OCI-LY7 (cell line): ENCODE results near the gene ZNF804A. TPM values are rescaled to one million over a fixed set of nuclear protein-coding genes. Genes with fewer than 3 reads are reported as not detected.

Experiments
- BruUV-seq: library from RNA; stranded (reverse); fragments of 400-500 nt; replicated peaks from 2 replicates; lab custom pipeline; 2021; lab: Mats Ljungman, UMichigan
- CTCF ChIA-PET: fragments of 300-600 bp; sonication (Branson Sonifier 250); formaldehyde crosslinking; loops from one replicate; lab custom pipeline; 2022; ENCODE audit warnings: antibody characterized with exemption; ENCODE audit not compliant: unreplicated experiment; lab: Charles Lee
- POLR2A ChIA-PET: fragments of 300-600 bp; sonication (Branson Sonifier 250); formaldehyde crosslinking; loops from one replicate; lab custom pipeline; 2022; ENCODE audit warnings: antibody characterized with exemption; lab: Charles Lee
- DNase-seq: peaks from one replicate; pipeline ENCODE4 v3.0.0-alpha.2; 2015; ENCODE audit warnings: low spot score
- H2AFZ ChIP-seq: fragments of 200-600 bp; sonication (generic), shearing (Covaris generic); 2 replicates; pipeline ENCODE4 v1.6.1; 2014; ENCODE audit warnings: mild to moderate bottlenecking, antibody characterized with exemption, low read length, moderate library complexity
- H3K27ac ChIP-seq: fragments of 200-600 bp; sonication (generic); 2 replicates; pipeline ENCODE4 v1.5.1; 2014; ENCODE audit warnings: mixed run types, low read depth, mild to moderate bottlenecking, moderate library complexity, low read length, inconsistent platforms; ENCODE audit not compliant: poor library complexity, severe bottlenecking
- H3K36me3 ChIP-seq: fragments of 200-600 bp; sonication (generic); 2 replicates; pipeline ENCODE4 v1.6.1; 2014; ENCODE audit warnings: mild to moderate bottlenecking, antibody characterized with exemption, low read length, moderate library complexity, mixed read lengths; ENCODE audit not compliant: insufficient read depth
- H3K4me1 ChIP-seq: fragments of 200-600 bp; sonication (generic); 2 replicates; pipeline ENCODE4 v1.5.1; 2014; ENCODE audit warnings: mild to moderate bottlenecking, low read length; ENCODE audit not compliant: insufficient read depth, poor library complexity, severe bottlenecking
- H3K4me2 ChIP-seq: fragments of 200-600 bp; sonication (generic); 2 replicates; pipeline ENCODE4 v1.6.1; 2014; ENCODE audit warnings: mild to moderate bottlenecking, low read length
- H3K4me3 ChIP-seq: fragments of 200-600 bp; sonication (generic); 2 replicates; pipeline ENCODE4 v1.5.1; 2014; ENCODE audit warnings: mild to moderate bottlenecking, low read depth, low read length; ENCODE audit not compliant: poor library complexity, severe bottlenecking
- H3K79me2 ChIP-seq: fragments of 200-600 bp; sonication (generic); 2 replicates; pipeline ENCODE4 v1.6.1; 2016; ENCODE audit warnings: low read depth, mild to moderate bottlenecking, low read length, moderate library complexity, mixed read lengths; ENCODE audit not compliant: insufficient read depth
- H3K9me2 ChIP-seq: fragments of 200-600 bp; sonication (generic); 2 replicates; pipeline ENCODE4 v1.6.1; 2016; ENCODE audit warnings: mild to moderate bottlenecking, low read length, mixed read lengths; ENCODE audit not compliant: insufficient read depth
- H3K9me3 ChIP-seq: fragments of 200-600 bp; sonication (generic); 2 replicates; pipeline ENCODE4 v1.6.1; 2014; ENCODE audit warnings: mild to moderate bottlenecking, mixed run types, low read length, mixed read lengths
- H4K20me1 ChIP-seq: fragments of 200-600 bp; sonication (generic); 2 replicates; pipeline ENCODE4 v1.6.1; 2014; ENCODE audit warnings: mild to moderate bottlenecking, antibody characterized with exemption, low read length, moderate library complexity, mixed read lengths; ENCODE audit not compliant: insufficient read depth
- EZH2phosphoT487 ChIP-seq: fragments of 200-600 bp; sonication (generic); IDR thresholded peaks from 2 replicates; pipeline ENCODE4 v1.6.1; 2018; ENCODE audit warnings: low read depth, borderline replicate concordance, mild to moderate bottlenecking, mixed run types, antibody characterized with exemption, low read length, moderate library complexity, mixed read lengths
- intact Hi-C: fragments of 100-400 bp; cut with micrococcal nuclease; formaldehyde crosslinking; loops from one replicate; pipeline ENCODE4 v1.10.0; 2022; ENCODE audit not compliant: unreplicated experiment
- total RNA-seq, 2 experiments: library from RNA; depleted of rRNA in 1 of 2; stranded (reverse); fragments of >200 nt in 1 of 2; shearing (Covaris generic) in 1 of 2; gene quantifications; 2 replicates each; pipeline ENCODE4 v1.2.3, GENCODE V29; 2014 to 2022
- TF ChIP-seq, protein P1 (sequence below): fragments of 200-600 bp; sonication (generic); conservative IDR thresholded peaks from 2 replicates; pipeline ENCODE4 v1.5.1; 2014; ENCODE audit warnings: mild to moderate bottlenecking, antibody characterized with exemption, low read length, moderate library complexity, mixed read lengths

ZNF804A gene
- total RNA-seq, 2 experiments from 2014 or later, result 14.4 to 19.9 TPM

- H3K27ac ChIP-seq, result no peak overlapping the region
- no peak overlapping the region for H2AFZ ChIP-seq
- H3K4me3 ChIP-seq, result no peak overlapping the region
- H3K79me2 ChIP-seq, result peaks cover 55% of the 10 kb centered on the region; the same call in 1 of the 2 replicates
- POLR2A ChIA-PET, result interaction anchor here (0.6 to 1.5 kb wide), 3 partner anchors 8 to 66 kb away, joined by 4 to 5 read pairs (median 4); no protein-coding TSS in a partner anchor
- TF ChIP-seq, protein P1, sequence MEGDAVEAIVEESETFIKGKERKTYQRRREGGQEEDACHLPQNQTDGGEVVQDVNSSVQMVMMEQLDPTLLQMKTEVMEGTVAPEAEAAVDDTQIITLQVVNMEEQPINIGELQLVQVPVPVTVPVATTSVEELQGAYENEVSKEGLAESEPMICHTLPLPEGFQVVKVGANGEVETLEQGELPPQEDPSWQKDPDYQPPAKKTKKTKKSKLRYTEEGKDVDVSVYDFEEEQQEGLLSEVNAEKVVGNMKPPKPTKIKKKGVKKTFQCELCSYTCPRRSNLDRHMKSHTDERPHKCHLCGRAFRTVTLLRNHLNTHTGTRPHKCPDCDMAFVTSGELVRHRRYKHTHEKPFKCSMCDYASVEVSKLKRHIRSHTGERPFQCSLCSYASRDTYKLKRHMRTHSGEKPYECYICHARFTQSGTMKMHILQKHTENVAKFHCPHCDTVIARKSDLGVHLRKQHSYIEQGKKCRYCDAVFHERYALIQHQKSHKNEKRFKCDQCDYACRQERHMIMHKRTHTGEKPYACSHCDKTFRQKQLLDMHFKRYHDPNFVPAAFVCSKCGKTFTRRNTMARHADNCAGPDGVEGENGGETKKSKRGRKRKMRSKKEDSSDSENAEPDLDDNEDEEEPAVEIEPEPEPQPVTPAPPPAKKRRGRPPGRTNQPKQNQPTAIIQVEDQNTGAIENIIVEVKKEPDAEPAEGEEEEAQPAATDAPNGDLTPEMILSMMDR, result no peak
- no peak for TF ChIP-seq EZH2phosphoT487
- peaks cover 49% of the 10 kb centered on the region for H3K36me3 ChIP-seq
- H3K9me2 ChIP-seq, result no peaks in the 10 kb centered on the region
- no peaks in the 10 kb centered on the region for H3K4me1 ChIP-seq
- intact Hi-C loops, result no loop called here
- CTCF ChIA-PET, result no interaction called here
- DNase-seq, result no peak
- H3K4me2 ChIP-seq, result no peak overlapping the region
- peaks cover 26% of the 10 kb centered on the region for H3K9me3 ChIP-seq
- no peaks in the 10 kb centered on the region for H4K20me1 ChIP-seq
- no TSS peak for BruUV-seq
Observed at GRCh38 chr2:184680825-184681224, 82.5 kb downstream of the ZNF804A start.

GRCh38 chr2:184681642-184682321, 83.5 kb downstream of the ZNF804A start:
- no peak overlapping the region for H2AFZ ChIP-seq
- H3K79me2 ChIP-seq, result peaks cover 51% of the 10 kb centered on the region; the same call in 1 of the 2 replicates
- no TSS peak for BruUV-seq
- H3K27ac ChIP-seq, result no peak overlapping the region
- no peak overlapping the region for H3K4me3 ChIP-seq
- H3K4me1 ChIP-seq, result no peaks in the 10 kb centered on the region
- H3K9me3 ChIP-seq, result peaks cover 24% of the 10 kb centered on the region
- intact Hi-C loops, result no loop called here
- TF ChIP-seq, protein P1, result no peak
- no peak for TF ChIP-seq EZH2phosphoT487
- H4K20me1 ChIP-seq, result no peaks in the 10 kb centered on the region
- no peak overlapping the region for H3K4me2 ChIP-seq
- H3K36me3 ChIP-seq, result peaks cover 49% of the 10 kb centered on the region
- CTCF ChIA-PET, result no interaction called here
- DNase-seq, result no peak
- H3K9me2 ChIP-seq, result no peaks in the 10 kb centered on the region
- POLR2A ChIA-PET, result interaction anchor here (0.5 to 1.5 kb wide), 3 partner anchors 7 to 324 kb away, joined by 3 to 5 read pairs (median 3); no protein-coding TSS in a partner anchor

GRCh38 chr2:184683911-184684310, 85.6 kb downstream of the ZNF804A start:
- intact Hi-C loops, result no loop called here
- no peaks in the 10 kb centered on the region for H4K20me1 ChIP-seq
- H3K4me1 ChIP-seq, result no peaks in the 10 kb centered on the region
- peaks cover 40% of the 10 kb centered on the region for H3K36me3 ChIP-seq
- no peaks in the 10 kb centered on the region for H3K9me2 ChIP-seq
- peaks cover 51% of the 10 kb centered on the region; the same call in 1 of the 2 replicates for H3K79me2 ChIP-seq
- TF ChIP-seq EZH2phosphoT487, result no peak
- TF ChIP-seq, protein P1, result no peak
- no TSS peak for BruUV-seq
- H2AFZ ChIP-seq, result no peak overlapping the region
- peaks cover 18% of the 10 kb centered on the region for H3K9me3 ChIP-seq
- DNase-seq, result no peak
- ChIA-PET CTCF (no interaction called here), POLR2A (interaction anchor here (1.0 to 1.1 kb wide), 3 partner anchors 18 to 67 kb away, joined by 3 to 5 read pairs (median 3); no protein-coding TSS in a partner anchor)
- H3K4me3 ChIP-seq, result no peak overlapping the region
- no peak overlapping the region for H3K4me2 ChIP-seq
- no peak overlapping the region for H3K27ac ChIP-seq
